KBM-7 (cell line): Measurements from ENCODE around the gene ARMH4.
A peak's percentile ranks its signal among the peaks of the same experiment; 100 is the strongest.

Experiments
- DNase-seq: peaks from one replicate; pipeline ENCODE4 v3.0.0-alpha.2; 2015
- in situ Hi-C: fragments of 300-500 bp; cut with MboI; formaldehyde crosslinking; loops from 2 replicates; pipeline ENCODE4 v1.14.3; 2020; ENCODE audit warnings: low sequenced_read_pairs, low pct_unique_long_range_greater_than_20kb, mixed read lengths

ARMH4 gene

GRCh38 chr14:58066115-58066514 is 85.9 kb downstream of the ARMH4 start:
- in situ Hi-C loops = loop anchor here (25.0 kb wide), 1 partner anchor 579 kb away; the partner anchor contains the start of gene CCDC198
- no peak for DNase-seq

DNA sequence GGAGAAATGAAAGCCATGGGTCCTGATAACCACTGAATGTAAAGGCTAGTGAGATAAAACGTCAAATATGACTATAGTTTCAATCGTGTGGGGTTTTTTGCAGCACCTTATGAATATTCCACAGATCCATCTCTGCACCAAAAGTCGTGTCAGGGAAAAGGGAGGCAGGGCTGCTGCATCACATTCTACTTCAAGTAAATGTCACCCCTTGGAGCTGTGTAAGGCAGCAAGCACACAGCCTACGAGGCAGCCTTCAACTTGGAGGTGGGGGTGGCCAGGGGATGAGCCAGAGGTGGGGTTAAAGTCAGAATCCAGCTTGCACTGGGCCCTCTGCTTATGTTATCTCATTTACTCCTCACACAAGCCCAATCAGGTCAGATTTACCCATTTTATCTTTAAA is 90.4 kb downstream of the ARMH4 start:
- in situ Hi-C loops = loop anchor here (25.0 kb wide), 1 partner anchor 574 kb away; the partner anchor contains the start of gene CCDC198
- DNase-seq = no peak

DNA sequence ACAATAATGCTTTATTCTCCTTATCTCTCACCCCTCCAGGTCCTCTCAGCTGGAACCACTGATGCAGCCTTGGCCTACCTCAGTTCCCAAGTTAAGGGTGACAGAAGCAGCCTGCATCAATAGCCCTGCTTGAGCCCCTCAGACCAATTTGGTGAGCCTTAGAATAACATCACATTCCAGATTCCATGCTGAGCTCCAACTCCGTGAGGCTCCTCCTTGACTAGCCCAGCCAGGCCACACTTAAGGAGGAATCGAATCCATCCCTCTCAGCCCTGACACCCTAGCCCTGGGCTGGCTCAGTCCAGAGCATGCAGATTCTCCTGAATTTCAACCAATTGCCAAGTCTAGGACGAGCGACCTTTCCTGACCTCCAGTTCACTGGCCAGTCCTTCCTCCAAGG is 91.1 kb downstream of the ARMH4 start:
- DNase-seq = no peak
- in situ Hi-C loops = loop anchor here (25.0 kb wide), 1 partner anchor 574 kb away; the partner anchor contains the start of gene CCDC198

DNA sequence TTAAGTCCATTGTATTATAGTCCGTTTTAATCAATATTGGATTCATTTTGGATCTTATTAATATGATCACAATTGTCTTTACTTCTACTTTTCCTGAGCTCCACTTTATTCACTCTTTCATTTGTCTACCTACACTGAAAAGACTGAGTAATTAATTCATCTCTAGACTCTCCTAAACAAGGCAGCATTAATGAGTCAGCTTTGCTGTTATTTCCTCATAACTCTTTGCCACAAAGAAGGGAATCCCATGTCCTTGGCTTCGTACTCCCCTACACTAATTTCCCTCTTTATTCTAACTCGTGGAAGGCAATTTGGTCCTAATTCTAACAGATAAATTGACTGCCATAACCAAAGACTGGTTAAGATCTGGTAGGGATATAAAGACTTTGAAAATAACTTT is 91.9 kb downstream of the ARMH4 start:
- DNase-seq = no peak
- in situ Hi-C loops = loop anchor here (25.0 kb wide), 1 partner anchor 573 kb away; the partner anchor contains the start of gene CCDC198

GRCh38 chr14:58059126-58059525 is 92.9 kb downstream of the ARMH4 start:
- in situ Hi-C loops = loop anchor here (25.0 kb wide), 1 partner anchor 572 kb away; the partner anchor contains the start of gene CCDC198
- DNase-seq = no peak

DNA sequence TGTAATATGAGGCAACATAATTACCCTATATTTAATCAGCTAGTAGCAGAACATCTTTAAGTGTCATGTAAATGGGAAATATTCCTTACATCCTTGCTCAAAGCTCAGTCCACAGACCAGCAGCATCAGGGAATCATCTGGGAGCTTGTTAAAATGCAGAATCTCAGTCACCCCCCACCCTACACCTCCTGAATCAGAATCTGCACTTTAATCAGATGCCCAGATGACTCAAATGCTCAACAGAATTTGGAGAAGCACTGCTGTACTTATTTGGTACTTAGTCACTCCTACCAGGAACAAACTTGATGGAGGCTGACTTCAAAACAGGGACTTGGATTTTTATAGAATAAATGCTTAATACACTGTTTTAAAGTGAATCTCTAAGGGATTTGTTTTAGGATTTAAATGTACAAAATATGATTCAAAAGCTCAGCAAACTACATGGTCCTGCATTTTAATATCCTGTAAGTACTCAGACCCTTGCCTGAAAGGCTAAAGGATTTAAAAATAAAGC is 96.5 kb downstream of the ARMH4 start:
- no peak for DNase-seq
- in situ Hi-C loops = loop anchor here (25.0 kb wide), 1 partner anchor 568 kb away; the partner anchor contains the start of gene CCDC198

- DNase-seq = no peak
- in situ Hi-C loops = loop anchor here (25.0 kb wide), 1 partner anchor 567 kb away; the partner anchor contains the start of gene CCDC198
These were observed 97.9 kb downstream of the ARMH4 start for GRCh38 chr14:58054100-58054499.

GRCh38 chr14:58048219-58048618 is 103.8 kb downstream of the ARMH4 start:
- no peak for DNase-seq
- in situ Hi-C loops = no loop called here

DNA sequence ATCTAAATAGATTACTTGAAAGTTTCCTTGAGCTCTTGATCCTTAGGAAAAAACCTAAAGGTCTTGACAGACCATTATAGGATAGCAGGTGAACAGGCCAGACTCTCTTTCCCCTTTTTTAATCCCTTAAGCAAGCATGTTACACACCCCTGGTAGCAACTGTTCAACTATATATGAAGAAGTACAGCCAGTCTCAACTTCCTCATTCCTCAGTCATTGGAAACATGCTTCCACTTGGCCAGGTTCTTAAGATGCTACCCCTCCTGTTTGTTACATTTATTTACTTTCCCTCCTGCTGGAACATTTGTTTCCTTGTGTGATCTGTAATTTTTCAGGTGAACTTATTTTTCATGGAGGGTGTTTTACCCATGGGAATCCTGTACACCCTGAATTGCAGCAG is 124.1 kb downstream of the ARMH4 start:
- in situ Hi-C loops = no loop called here
- peak; percentile 8 for DNase-seq

GRCh38 chr14:58026967-58027366 is 125.0 kb downstream of the ARMH4 start:
- DNase-seq = no peak
- in situ Hi-C loops = no loop called here

DNA sequence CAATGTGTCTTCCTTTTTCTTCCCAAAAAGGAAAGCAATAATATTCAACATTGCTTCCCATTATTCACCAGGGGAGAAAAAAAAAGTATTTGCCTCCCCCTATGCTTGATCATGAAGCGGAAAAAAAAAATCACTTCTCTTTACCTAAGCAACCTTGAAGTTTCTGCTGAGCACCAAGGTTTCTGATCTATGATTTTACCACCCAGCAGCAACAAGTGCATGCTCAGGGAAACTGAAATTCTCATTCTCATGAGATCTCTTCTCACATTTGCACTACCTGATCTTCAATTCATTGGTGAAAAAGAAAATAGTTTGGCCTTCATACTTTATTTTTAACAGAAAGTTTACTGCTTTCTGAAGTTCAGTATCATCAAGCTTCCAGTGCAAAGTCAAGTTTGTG is 125.8 kb downstream of the ARMH4 start:
- in situ Hi-C loops = no loop called here
- no peak for DNase-seq

GRCh38 chr14:58014778-58015177 is 137.2 kb downstream of the ARMH4 start:
- no peak for DNase-seq
- in situ Hi-C loops = no loop called here

GRCh38 chr14:58002618-58003017 is 149.4 kb downstream of the ARMH4 start:
- no peak for DNase-seq
- in situ Hi-C loops = no loop called here

DNA sequence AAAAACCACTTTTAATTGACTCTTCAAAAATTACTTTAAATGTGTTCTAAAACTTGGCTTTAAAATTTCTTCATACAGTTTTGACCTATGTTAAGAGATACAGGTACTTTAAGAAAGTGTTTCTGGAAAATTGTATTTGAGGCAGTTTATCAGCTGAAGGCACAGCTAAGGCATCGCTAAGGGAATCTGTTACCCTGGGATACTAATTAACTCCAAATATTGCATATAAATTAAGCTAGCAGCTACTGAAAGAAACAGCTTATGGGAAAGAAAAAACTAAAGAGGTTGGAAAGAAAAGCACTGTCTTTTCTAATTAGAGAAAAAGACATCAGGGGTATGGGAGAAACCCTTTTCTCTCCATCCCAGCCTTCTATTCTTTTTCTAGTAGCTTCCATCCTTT is 152.0 kb downstream of the ARMH4 start:
- in situ Hi-C loops = no loop called here

DNA sequence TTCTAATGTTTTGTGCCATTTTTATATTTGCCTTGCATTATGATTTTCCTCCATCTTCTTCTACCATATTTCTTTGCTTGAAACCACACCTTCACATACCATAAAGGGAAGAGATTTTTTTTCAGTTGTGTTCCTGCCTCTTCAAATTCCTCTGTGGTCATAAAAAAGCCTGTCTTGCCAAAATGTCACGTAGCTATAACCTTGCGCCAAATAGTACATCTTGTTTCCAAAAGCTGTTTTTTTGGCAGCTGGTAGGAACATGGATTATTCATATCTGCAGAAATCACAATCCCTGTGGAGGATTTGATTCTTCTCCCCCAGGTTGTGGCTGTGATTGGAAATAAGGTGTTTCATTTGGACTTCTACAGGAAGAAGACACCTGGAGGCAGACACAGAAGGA is 152.5 kb downstream of the ARMH4 start:
- DNase-seq = no peak
- in situ Hi-C loops = no loop called here

More for the DNA sequence above, 152.0 kb downstream of the ARMH4 start:
- DNase-seq = no peak

DNA sequence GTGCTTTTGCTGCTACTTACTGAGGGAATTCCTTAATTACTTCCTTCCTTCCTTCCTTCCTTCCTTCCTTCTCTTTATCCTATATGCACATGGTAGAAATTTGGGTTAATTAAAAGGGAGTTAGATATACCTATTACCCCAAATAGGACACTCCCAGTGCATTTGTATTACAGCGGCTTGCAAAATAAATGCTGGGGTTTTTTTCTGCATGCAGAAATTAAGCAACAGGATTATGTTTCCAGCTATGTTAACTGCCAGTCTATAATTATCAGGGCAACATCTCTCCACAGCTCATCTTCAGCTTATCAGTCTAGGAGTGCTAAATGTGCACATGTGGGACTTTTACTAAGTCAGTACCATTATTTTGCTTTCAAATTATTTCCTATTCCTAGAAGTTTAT is 153.2 kb downstream of the ARMH4 start:
- in situ Hi-C loops = no loop called here
- no peak for DNase-seq

DNA sequence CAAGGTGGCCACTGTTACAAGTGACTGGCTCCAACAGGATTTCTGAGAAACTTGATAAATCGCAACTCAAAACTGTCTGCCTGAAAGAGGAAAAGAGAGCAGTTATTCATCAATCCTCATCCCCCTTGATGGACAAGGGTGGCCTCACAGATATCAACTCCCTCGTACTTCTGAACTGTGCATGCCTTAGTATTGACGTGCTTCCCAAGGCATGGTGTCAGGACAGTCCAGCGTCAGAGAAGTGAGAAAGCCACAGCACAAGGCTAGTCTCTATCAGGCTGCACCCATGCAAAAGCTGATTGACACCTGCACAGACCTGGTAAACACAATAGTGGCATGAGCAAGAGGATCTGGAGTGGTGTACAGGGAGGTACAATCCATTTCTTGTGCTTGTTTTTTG is 160.7 kb downstream of the ARMH4 start:
- in situ Hi-C loops = no loop called here

DNA sequence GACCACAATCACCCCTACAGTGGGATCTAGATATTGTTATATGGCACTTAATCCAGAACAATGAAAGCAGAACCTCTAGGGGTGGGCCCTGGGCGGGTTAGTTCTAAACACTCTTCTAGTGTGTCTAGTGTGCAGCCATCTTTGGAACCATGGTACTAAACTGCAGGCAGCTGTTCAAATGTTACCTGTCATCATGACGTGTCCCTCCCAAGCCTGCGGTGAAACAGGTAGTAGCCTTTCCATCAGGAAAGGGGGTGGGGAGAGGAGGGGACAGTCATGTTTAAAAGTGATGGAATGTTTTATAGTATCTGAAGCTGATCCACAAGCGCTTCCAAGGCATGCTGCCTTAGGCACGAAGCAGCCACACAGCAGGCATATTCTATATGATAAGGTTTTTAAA is 163.6 kb downstream of the ARMH4 start:
- in situ Hi-C loops = no loop called here
- no peak for DNase-seq

More for the DNA sequence above, 160.7 kb downstream of the ARMH4 start:
- no peak for DNase-seq

DNA sequence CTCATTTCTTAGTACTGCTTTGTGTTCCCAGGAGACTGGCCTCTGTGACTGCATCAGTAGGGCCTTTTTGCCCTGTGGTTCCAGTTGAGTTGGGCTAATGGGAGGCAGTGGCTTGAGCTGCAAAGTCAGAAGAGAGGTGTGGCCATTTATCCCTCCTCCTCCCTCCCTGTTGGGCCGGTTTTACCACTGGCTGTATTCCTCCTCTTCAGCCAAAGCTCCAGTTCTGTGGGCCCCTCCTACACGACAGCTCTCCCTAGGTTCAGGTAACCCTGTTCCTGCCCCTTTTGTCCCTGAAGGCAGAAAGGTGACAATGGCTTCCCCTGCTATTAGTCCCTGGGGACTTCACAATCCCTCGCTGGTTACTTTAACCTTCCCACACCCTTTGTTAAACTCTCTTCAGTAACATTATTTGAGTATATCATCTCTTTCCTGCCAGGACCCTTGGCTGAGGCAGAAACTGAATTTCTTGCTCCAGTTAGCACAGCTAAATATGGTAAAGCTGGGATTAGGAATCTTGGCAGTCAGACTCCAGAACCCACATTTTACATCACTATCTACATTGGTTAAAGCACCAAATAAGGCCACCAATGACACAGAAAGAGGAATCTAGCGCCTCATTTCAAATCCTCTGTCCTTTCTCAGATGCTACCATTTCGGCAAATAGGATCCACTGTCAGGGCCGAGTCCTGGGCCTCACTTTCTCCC is 164.3 kb downstream of the ARMH4 start:
- DNase-seq = no peak
- in situ Hi-C loops = no loop called here

DNA sequence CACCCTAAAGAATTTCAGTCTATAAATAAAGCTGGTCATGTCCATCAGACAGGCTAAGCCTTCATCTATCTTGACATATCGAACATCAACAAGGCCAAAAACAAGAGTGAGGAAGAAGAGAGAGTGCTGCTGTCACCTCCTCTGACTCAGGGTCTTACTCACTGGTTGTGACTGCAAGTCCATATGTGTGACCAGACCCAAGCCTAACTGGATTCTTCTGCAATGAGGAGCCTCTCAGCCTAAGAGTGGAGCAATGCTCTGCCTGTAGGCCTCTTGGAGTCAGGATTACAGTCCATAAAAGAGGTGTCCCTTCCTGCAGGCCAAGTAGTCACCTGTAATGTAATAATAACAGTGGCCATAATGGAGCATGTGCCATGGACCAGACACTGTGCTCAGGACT is 165.0 kb downstream of the ARMH4 start:
- no peak for DNase-seq
- in situ Hi-C loops = no loop called here
